ENCODE data around the gene DNAJC21. TPM values are rescaled to one million over a fixed set of nuclear protein-coding genes. Genes with fewer than 3 reads are reported as not detected.

Gene DNAJC21
- total RNA-seq, 2 experiments from 2014 or later: 58.6 to 59.3 TPM

Other genes starting within 250 kb of the DNAJC21 start
- gene TTC23L, start 90.4 kb upstream of the DNAJC21 start, total RNA-seq: not detected
- 10 to 100 TPM; 29.7 to 32.4 TPM for gene RAD1, start 14.1 kb upstream of the DNAJC21 start, total RNA-seq
- 10 to 100 TPM; 41.6 to 46.4 TPM for gene BRIX1, start 13.8 kb upstream of the DNAJC21 start, total RNA-seq
- not detected for gene AGXT2, start 118.4 kb downstream of the DNAJC21 start, total RNA-seq

All from activated CD8-positive, alpha-beta T cell treated with anti-CD3 and anti-CD28 coated beads, Interleukin-2, amount 10 ng/mL, durations not matched to agents 7 days and 5 days (primary cell).